ENCODE data around the gene SRCIN1. TPM values are rescaled to one million over a fixed set of nuclear protein-coding genes. Genes with fewer than 3 reads are reported as not detected.
"Not testable (repeated sequence)": the region's sequence is repeated elsewhere in the genome, so short reads cannot be mapped to it uniquely, and the experiment has no call there.

SRCIN1 gene
- polyA plus RNA-seq, 6 donors from 2014 or later: not detected

GRCh38 chr17:38625482-38625881 lies 19.7 kb upstream of the SRCIN1 start:
- ATAC-seq (ENCODE audit: low read depth in 2 of 2) (no peak), DNase-seq (no peak)
- Mint-ChIP-seq H3K4me1 (peaks cover 0 to 10% (median 3%) of the 10 kb centered on the region in 3 donors), H3K9me3 (peaks cover 0 to 9% (median 0%) of the 10 kb centered on the region in 7 donors), H3K27me3 (peaks cover 19 to 53% (median 24%) of the 10 kb centered on the region in 3 donors), H3K27ac (no peak overlapping the region), H3K4me3 (no peak overlapping the region), H3K36me3 (no peaks in the 10 kb centered on the region)

- H3K4me1 Mint-ChIP-seq, H3K36me3 Mint-ChIP-seq, DNase-seq, H3K9me3 Mint-ChIP-seq, H3K4me3 Mint-ChIP-seq: not testable (repeated sequence)
- peak; percentile 54 to 80 for ATAC-seq (ENCODE audit: low read depth in 2 of 2)
- Mint-ChIP-seq H3K27me3 (peaks cover 19 to 60% (median 30%) of the 10 kb centered on the region in 3 donors), H3K27ac (peak overlapping the region in 1 of 6 donors; percentile 76)
These were observed 19.1 kb upstream of the SRCIN1 start for GRCh38 chr17:38624782-38625355.

GRCh38 chr17:38621538-38621937 lies 15.8 kb upstream of the SRCIN1 start:
- H3K4me1 Mint-ChIP-seq: peaks cover 0 to 10% (median 3%) of the 10 kb centered on the region in 3 donors
- no peak overlapping the region for H3K4me3 Mint-ChIP-seq
- H3K9me3 Mint-ChIP-seq: peaks cover 0 to 4% (median 0%) of the 10 kb centered on the region in 7 donors
- H3K27ac Mint-ChIP-seq: peak overlapping the region in 1 of 6 donors; percentile 61
- ATAC-seq (ENCODE audit: low read depth in 2 of 2) (no peak), DNase-seq (no peak)
- H3K27me3 Mint-ChIP-seq: peaks cover 24 to 69% (median 54%) of the 10 kb centered on the region in 3 donors
- H3K36me3 Mint-ChIP-seq: no peaks in the 10 kb centered on the region

- no peak for ATAC-seq (ENCODE audit: low read depth in 2 of 2)
- H3K36me3 Mint-ChIP-seq: no peaks in the 10 kb centered on the region
- H3K27me3 Mint-ChIP-seq: peaks cover 29 to 75% (median 54%) of the 10 kb centered on the region in 3 donors
- H3K4me1 Mint-ChIP-seq: peaks cover 6 to 10% (median 8%) of the 10 kb centered on the region in 3 donors
- H3K9me3 Mint-ChIP-seq: peaks cover 0 to 4% (median 0%) of the 10 kb centered on the region in 7 donors
- no peak overlapping the region for H3K27ac Mint-ChIP-seq
- DNase-seq: no peak
- no peak overlapping the region for H3K4me3 Mint-ChIP-seq
These were observed 15.0 kb upstream of the SRCIN1 start for GRCh38 chr17:38620551-38621277.

GRCh38 chr17:38619937-38620550 lies 14.3 kb upstream of the SRCIN1 start:
- DNase-seq (no peak), ATAC-seq (ENCODE audit: low read depth in 2 of 2) (no peak)
- Mint-ChIP-seq H3K36me3 (no peaks in the 10 kb centered on the region), H3K4me1 (peaks cover 6 to 8% (median 6%) of the 10 kb centered on the region in 3 donors), H3K9me3 (peaks cover 0 to 4% (median 0%) of the 10 kb centered on the region in 7 donors), H3K27ac (no peak overlapping the region), H3K27me3 (peaks cover 25 to 68% (median 54%) of the 10 kb centered on the region in 3 donors), H3K4me3 (no peak overlapping the region)

- Mint-ChIP-seq H3K36me3 (no peaks in the 10 kb centered on the region), H3K9me3 (no peaks in the 10 kb centered on the region), H3K4me1 (peaks cover 0 to 6% (median 5%) of the 10 kb centered on the region in 3 donors), H3K27ac (no peak overlapping the region), H3K4me3 (no peak overlapping the region), H3K27me3 (peaks cover 21 to 69% (median 57%) of the 10 kb centered on the region in 3 donors)
- no peak for ATAC-seq (ENCODE audit: low read depth in 2 of 2)
- DNase-seq: no peak
These were observed 13.7 kb upstream of the SRCIN1 start for GRCh38 chr17:38619451-38619795.

GRCh38 chr17:38617967-38618760 lies 12.4 kb upstream of the SRCIN1 start:
- Mint-ChIP-seq H3K4me3 (no peak overlapping the region), H3K4me1 (peaks cover 0 to 6% (median 5%) of the 10 kb centered on the region in 3 donors), H3K36me3 (no peaks in the 10 kb centered on the region), H3K27ac (peak overlapping the region in 1 of 6 donors; percentile 44), H3K9me3 (peaks cover 0 to 2% (median 0%) of the 10 kb centered on the region in 7 donors), H3K27me3 (peaks cover 32 to 76% (median 69%) of the 10 kb centered on the region in 3 donors)
- DNase-seq (no peak), ATAC-seq (ENCODE audit: low read depth in 2 of 2) (no peak)

- Mint-ChIP-seq H3K27ac (peak overlapping the region in 2 of 6 donors; percentile 16 to 44), H3K27me3 (peaks cover 38 to 78% (median 71%) of the 10 kb centered on the region in 3 donors), H3K4me3 (peak overlapping the region in 1 of 8 donors; percentile 53), H3K4me1 (peaks cover 0 to 6% (median 5%) of the 10 kb centered on the region in 3 donors), H3K9me3 (peaks cover 0 to 6% (median 2%) of the 10 kb centered on the region in 7 donors), H3K36me3 (no peaks in the 10 kb centered on the region)
- DNase-seq (no peak), ATAC-seq (ENCODE audit: low read depth in 2 of 2) (no peak)
These were observed 11.5 kb upstream of the SRCIN1 start for GRCh38 chr17:38617074-38617860.

GRCh38 chr17:38616361-38616760 lies 10.6 kb upstream of the SRCIN1 start:
- Mint-ChIP-seq H3K9me3 (peaks cover 1 to 13% (median 10%) of the 10 kb centered on the region in 7 donors), H3K27me3 (peaks cover 44 to 78% (median 70%) of the 10 kb centered on the region in 3 donors), H3K36me3 (peaks cover 0 to 4% of the 10 kb centered on the region in 2 donors), H3K4me3 (no peak overlapping the region), H3K27ac (no peak overlapping the region), H3K4me1 (peaks cover 0 to 6% (median 5%) of the 10 kb centered on the region in 3 donors)
- ATAC-seq (ENCODE audit: low read depth in 2 of 2) (no peak), DNase-seq (no peak)

- DNase-seq: no peak
These were observed 8.4 kb upstream of the SRCIN1 start for GRCh38 chr17:38613981-38614779.

GRCh38 chr17:38613525-38613980 lies 7.8 kb upstream of the SRCIN1 start:
- Mint-ChIP-seq H3K4me3 (peak overlapping the region in 1 of 8 donors; percentile 44), H3K36me3 (peaks cover 0 to 9% of the 10 kb centered on the region in 2 donors)

More at GRCh38 chr17:38613981-38614779, 8.4 kb upstream of the SRCIN1 start:
- H3K27ac Mint-ChIP-seq: no peak overlapping the region
- peaks cover 42 to 77% (median 61%) of the 10 kb centered on the region in 3 donors for H3K27me3 Mint-ChIP-seq
- H3K36me3 Mint-ChIP-seq: peaks cover 0 to 9% of the 10 kb centered on the region in 2 donors
- peaks cover 2 to 13% (median 11%) of the 10 kb centered on the region in 7 donors for H3K9me3 Mint-ChIP-seq
- ATAC-seq (ENCODE audit: low read depth in 2 of 2): no peak
- no peak overlapping the region for H3K4me3 Mint-ChIP-seq
- H3K4me1 Mint-ChIP-seq: peaks cover 0 to 6% (median 5%) of the 10 kb centered on the region in 3 donors

More at GRCh38 chr17:38613525-38613980, 7.8 kb upstream of the SRCIN1 start:
- H3K9me3 Mint-ChIP-seq: peaks cover 2 to 13% (median 11%) of the 10 kb centered on the region in 7 donors
- DNase-seq (no peak), ATAC-seq (ENCODE audit: low read depth in 2 of 2) (no peak)
- H3K27ac Mint-ChIP-seq: no peak overlapping the region
- H3K27me3 Mint-ChIP-seq: peaks cover 42 to 77% (median 61%) of the 10 kb centered on the region in 3 donors
- H3K4me1 Mint-ChIP-seq: peaks cover 0 to 6% (median 5%) of the 10 kb centered on the region in 3 donors

Measured in naive B cell (primary cell).